Adrenal gland (tissue), 5 donors: Measurements from ENCODE around the gene ZBTB39.

Experiments
- POLR2A ChIP-seq, 2 donors: fragments of 450-650 bp; IDR thresholded peaks; one replicate each; pipeline ENCODE4 v1.6.1; 2017; ENCODE audit warnings: antibody characterized with exemption in 2 of 2, mild to moderate bottlenecking in 2 of 2, moderate library complexity in 1 of 2
- TF ChIP-seq, protein P1 (sequence below), 6 experiments: fragments of 450-650 bp in 4 of 6; fragments of 200-600 bp in 2 of 6; sonication (generic) in 1 of 6; IDR thresholded peaks; 1 replicate in 5 of 6; 2 replicates in 1 of 6; pipeline versions ENCODE4 v1.5.1 to v1.8.0; 2016 to 2021; ENCODE audit warnings: antibody characterized with exemption in 6 of 6, mild to moderate bottlenecking in 2 of 6, moderate library complexity in 1 of 6
- donor health status: DM: no; HTN: no; CAD: no.

- TF ChIP-seq, protein P1, sequence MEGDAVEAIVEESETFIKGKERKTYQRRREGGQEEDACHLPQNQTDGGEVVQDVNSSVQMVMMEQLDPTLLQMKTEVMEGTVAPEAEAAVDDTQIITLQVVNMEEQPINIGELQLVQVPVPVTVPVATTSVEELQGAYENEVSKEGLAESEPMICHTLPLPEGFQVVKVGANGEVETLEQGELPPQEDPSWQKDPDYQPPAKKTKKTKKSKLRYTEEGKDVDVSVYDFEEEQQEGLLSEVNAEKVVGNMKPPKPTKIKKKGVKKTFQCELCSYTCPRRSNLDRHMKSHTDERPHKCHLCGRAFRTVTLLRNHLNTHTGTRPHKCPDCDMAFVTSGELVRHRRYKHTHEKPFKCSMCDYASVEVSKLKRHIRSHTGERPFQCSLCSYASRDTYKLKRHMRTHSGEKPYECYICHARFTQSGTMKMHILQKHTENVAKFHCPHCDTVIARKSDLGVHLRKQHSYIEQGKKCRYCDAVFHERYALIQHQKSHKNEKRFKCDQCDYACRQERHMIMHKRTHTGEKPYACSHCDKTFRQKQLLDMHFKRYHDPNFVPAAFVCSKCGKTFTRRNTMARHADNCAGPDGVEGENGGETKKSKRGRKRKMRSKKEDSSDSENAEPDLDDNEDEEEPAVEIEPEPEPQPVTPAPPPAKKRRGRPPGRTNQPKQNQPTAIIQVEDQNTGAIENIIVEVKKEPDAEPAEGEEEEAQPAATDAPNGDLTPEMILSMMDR (IDR thresholded peaks at IDR 0.05) = no peak
- no peak for TF ChIP-seq POLR2A (IDR thresholded peaks at IDR 0.05)
These were observed 1.7 kb downstream of the ZBTB39 start for GRCh38 chr12:57004651-57005050.
